GM18526 (cell line): ENCODE measurements around the gene CD96.

ENCODE experiments used
- POLR2A ChIP-seq: IDR thresholded peaks from 3 replicates; pipeline ENCODE4 v1.6.1; 2011; ENCODE audit not compliant: insufficient read length; ENCODE audit errors: extremely low read depth

Gene CD96

DNA sequence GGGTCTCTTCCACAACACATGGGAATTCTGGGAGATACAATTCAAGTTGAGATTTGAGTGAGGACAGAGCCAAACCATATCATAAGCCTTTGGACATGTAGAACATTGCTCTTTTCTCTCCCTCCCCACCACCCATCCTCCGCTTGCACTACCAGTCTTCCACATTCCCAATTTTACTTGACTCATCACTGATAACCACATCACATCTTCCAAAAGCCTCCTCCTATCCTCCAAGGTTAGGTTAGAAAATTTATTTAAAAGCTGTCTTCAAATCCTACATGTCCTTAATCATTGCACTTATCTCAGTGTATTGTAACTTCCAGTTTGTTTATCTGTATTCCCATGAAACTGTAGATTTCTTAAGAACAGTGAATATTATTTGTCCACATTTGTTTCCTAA lies 42.7 kb downstream of the CD96 start:
- TF ChIP-seq POLR2A: no peak

DNA sequence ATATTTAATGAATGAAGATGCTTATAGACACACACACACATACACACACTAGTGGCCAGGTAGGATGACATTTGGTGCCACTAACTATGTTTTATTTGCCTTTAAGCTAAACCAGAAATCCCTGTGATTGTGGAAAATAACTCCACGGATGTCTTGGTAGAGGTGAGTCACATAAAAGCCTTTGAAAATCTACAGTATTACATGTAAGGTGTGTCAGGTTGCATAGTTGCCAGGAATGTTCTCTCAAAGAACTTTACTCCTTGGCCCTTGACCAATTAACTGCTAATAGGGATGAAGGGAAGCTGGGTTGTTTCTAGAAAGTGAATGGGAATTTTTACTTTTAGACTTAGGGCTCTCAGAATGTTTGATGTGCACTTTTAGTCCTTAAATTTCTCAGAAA lies 43.2 kb downstream of the CD96 start:
- no peak for TF ChIP-seq POLR2A

DNA sequence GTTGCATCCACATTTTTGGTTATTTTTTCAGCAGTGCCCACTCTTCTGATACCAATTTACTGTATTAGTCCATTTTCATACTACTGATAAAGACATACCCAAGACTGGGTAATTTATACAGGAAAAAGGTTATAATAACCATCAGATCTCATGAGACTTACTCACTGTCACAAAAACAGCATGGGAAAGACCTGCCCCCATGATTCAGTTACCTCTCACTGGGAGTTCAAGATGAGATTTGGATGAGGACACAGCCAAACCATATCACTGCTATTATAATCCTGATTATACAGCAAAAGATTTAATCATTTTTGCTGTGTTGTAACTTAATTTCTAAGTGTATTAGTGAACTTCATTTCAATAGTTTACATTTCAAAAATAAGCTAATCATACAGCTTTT lies 46.5 kb downstream of the CD96 start:
- TF ChIP-seq POLR2A: no peak

DNA sequence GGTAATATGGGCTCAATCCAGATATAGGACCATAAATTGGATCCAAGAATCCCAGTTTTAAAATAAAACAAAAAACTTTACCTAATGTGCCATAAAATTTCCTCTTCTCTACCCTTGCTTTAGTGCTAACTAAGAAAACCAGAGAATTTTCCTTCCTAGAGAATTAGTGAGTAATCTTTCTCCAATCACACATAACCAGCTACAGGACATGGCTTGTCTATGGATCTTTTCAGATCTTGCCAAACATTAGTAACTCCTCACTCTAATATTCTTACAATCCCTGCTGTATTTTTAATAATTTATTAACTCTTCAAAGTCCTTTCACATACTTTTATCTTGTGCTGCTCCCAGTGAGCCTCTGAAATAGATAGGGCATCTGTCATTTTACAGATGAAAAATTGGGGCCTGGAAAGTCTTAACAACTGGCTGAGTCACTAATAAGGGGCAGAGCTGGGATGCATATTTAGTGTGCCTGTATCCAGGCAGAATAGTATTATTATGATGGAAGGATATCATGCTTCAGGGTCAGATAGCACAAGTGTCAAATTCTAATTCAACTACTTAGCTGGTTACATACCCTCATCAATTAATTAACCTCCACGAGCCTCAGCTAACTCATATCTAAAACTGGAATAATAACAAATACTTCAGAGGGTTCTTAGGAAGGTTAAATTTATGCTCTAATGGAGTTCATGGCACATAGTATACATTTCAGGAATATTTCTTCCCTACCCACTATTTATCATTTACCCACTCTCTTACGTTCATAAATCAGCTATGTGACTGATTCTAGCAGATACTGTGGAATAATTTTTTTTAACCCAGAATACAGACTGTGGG lies 47.5 kb downstream of the CD96 start:
- TF ChIP-seq POLR2A: no peak

DNA sequence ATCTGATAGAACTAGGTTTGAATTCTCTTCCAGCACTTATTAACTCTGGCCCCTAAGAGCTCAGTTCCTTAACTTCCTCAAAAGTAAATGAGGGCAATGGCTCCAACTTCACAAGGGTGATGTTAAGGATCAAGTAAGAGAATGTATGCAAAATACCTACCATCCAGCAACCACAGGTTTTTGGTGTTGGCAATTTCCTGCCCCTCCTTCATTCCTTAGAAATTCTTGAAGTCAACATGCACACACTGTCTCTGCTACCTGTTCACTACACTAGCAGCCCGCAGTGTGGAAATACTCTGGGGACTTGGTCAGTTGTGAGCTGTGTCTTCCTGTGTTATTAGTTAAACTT lies 48.1 kb downstream of the CD96 start:
- TF ChIP-seq POLR2A: no peak

DNA sequence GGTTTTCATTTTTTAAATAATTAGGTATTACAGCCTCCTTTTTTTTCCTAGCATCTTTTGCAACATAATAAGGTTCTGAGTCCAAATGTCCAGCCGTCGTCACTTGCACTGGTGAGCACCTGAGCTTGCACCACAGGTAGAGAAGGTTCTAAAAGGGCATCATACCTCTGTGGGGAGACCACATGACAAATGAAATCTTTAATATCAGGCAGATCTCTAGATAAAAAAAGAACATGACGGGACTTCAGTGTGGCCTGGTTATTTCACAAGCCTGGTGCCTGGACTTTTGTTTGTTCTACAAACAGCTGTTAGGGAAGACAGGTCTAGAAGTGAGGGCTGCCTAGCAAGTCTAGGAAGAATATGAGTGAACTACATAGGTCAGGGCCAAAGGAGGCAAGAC lies 49.6 kb downstream of the CD96 start:
- TF ChIP-seq POLR2A: no peak

DNA sequence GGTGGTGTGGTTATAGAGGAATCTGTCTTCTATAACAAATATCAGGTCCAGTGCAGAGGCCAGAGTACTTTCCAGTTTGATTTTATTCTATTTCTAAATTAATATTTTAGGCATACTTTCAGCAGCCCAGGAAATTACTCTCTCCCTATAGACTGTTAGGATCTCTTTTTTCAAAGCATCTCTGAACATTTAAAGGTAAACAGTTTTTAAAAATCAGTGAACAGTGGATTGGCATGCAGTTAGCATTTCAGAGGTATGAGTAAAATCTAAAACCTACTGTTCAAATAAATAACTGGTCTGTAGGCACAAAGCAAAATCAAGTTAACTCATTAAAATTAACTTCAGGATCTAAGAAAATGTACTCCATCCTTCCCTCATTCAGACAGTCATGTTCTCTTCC lies 50.1 kb downstream of the CD96 start:
- TF ChIP-seq POLR2A: no peak

DNA sequence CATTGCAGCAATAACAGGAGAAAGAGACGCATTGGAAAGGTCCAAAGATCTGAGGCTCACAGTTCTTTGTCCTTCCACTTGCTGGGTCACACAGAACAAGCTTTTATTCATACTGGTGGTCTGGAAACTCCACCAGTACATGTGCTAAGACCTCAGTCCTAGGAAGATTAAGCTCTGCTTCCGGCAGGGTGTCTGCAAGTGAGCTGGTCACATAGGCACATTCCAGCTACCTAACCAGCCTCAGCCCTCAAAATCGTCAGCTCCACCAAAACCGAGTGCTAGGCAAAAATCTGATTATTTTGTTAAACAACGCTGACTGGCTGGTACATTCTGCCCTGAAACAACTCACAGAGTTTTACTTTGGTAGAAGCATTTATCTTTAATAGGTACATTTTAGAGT lies 50.9 kb downstream of the CD96 start:
- TF ChIP-seq POLR2A: no peak

DNA sequence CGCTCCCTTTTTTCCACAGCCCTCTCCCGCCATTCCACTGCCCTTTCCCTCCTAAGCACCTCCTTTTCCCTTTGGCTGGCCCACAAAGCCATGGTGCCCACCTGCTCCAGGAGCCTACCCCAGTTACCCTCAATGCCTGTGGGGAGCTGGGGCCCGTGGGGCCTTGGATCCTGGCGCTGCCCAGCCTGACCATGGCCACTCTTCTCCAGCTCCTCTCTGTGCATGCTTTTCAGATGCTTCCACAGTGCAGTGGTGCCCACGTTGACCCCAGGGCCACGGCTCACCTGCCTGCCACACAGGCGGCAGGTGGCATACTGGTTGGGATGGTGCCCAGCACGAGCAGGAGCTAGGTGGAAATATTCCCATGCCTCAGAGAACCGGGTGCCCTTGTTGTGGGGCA lies 51.7 kb downstream of the CD96 start:
- TF ChIP-seq POLR2A: no peak

DNA sequence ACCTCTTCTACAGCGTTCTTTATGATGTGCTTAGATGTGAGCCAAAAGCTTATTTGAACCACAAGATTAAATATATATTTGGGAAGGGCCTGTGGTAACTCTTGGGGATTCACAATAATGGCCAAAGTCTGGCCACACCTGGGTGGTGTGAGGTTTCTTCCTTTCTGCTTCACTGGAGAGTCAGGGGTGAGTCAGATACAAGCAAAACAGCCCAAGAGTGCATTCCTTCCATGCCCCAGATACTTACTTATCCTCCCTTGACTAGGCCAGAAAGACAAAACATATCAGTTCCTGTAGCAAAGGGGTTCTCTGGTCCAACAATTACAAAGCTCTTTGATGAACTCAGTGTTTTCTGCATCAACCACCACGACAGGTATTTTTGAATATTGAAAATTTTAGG lies 52.2 kb downstream of the CD96 start:
- TF ChIP-seq POLR2A: no peak

DNA sequence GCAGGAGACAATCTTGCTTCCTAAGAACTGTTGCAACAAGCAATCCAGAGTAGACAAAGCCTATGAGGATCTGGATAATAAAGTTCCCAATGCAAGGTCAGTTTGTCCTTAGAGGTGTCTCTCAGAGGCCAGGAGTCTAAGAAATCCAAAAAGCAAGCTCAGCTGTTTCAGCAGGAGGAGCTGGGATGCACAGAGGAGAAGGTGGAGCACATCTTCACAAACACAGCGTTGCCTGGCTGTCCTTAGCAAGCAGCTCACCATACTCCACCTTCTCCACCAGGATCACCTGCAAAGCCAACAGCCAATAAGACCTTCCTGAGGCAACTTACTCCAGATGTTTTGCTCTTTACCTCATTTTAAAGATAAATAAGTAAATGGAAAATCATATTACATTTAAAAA lies 52.8 kb downstream of the CD96 start:
- TF ChIP-seq POLR2A: no peak

DNA sequence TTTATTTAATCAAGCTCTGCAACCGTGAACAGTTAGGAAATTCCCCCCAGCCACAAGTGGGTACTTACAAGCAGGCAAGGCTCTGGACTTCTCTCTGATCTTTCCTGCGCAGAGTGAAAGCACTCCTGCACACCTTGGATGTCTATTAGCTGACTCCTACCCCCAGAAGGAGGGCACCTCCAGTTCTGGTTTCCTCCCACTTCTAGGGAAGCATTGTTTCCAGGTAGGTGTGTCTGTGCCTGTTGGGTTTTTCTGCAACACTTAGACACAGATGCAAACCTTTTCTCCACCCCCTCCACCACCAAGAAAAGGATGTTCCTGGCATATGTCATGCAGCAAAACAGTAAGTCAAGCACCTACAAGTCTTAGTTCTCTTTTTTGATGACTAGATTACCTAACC lies 53.2 kb downstream of the CD96 start, which contains the start of gene ZBED2:
TSS of gene ZBED2 (minus strand) at position 115 of the 400 bp plus-strand sequence. CDS start 1,145 bp downstream, outside the sequence.
- no peak for TF ChIP-seq POLR2A

DNA sequence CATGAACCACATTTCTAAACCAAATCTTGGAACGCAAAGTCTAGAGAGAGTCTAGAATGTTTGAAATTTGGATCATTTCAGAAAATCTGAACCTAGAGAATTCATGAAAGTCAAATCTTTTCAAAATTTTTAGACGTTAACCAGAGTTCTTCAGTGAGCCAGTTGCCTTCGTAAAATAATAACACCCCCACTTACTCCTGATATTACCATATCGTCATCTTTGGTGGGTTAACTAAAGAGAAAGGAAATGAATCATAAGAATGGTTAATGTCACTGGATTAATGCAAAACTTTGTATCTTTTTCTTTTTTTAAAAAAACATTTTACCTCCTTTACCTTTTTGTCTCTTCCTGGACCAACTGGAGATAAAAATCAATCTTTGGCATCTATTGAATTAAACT lies 54.3 kb downstream of the CD96 start:
- TF ChIP-seq POLR2A: no peak

DNA sequence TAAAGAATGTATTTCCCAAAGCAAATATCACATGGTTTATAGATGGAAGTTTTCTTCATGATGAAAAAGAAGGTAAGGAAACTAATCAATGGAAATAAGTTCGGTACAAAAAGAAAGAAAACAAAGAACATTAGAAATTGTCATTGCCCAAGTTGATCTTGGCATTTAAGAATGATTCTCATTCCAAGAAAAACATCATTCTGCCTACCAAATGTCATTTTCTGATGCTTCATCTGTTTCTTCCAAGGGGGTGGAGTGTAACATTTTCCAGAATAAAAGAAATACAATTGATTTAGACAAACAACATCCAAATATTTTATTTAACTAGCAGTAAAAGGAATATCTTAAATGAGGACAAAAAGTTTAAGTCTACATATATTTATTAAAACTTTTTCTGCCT lies 56.1 kb downstream of the CD96 start:
- TF ChIP-seq POLR2A: no peak

DNA sequence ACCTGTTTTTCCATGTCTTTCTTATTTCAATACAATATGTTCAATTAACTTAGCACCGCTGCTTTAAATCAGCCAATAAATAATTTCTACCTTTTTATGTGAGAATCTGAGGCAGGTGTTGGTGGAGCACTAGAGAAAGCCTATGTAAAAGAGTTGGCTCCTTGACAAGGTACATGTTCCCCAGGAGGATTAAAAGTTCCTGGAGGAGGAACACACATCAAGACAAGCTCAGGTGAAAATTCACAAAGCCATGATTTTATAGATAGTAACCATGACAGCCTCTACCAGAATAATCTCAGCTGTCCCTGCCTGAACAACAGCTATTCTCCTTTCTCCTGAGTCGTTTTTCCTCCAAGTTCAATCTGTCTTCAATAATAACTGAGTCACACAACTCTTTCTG lies 56.6 kb downstream of the CD96 start:
- TF ChIP-seq POLR2A: no peak

DNA sequence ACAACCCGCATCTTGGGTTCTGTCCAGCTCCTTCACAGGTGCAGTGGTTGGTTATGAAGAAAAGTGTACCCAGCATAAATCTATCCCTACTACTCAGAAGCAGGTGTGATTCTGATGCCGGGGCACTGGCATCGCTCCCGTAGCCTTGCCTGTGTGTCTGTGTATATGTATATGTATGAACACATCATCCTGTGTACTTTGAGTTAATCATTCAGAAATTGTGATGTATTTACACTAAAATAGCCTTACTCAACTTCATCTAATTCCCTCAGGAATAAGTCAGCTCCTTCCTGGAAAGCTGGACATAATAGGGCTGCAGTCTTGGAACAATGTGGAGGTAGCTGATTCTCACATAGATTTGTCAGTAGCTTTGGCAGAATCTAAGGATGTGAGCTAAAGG lies 59.8 kb downstream of the CD96 start:
- TF ChIP-seq POLR2A: no peak

DNA sequence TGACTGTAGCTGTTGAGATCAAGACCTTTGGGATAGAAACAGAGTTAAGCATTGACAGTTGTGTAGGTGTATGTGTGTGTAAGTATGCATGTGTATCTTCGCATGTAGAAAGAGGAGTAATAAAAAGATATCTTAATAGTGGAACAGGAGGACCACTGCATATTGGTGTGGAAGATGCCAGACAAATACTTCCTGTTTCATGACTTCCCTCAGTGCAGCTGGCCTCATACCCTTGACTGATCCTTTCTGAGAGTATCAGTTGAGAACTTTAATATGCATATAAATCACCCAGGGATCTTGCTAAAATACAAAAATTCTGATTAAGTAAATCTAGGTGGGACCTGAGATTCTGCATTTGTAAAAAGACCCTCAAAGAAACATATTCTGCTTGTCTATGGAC lies 61.7 kb downstream of the CD96 start:
- no peak for TF ChIP-seq POLR2A

DNA sequence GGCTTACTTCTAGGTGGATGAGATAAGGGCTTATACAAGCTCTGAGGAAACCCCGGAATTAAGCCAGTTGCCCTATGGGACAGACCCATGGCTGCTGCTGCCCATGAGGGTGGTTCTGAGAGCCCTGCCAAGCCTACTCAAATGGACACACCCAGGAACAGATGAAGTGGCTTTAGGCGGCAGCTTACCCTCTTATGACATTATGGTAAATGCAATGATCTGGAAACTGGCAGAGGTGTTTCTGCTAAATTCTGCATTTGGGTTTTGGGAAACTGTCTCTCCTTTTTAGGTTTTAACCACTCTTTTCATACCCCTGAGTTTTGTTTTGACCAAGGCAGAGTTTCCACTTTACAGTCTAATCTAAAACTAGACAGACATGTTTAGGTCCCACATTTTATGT lies 62.1 kb downstream of the CD96 start:
- no peak for TF ChIP-seq POLR2A

DNA sequence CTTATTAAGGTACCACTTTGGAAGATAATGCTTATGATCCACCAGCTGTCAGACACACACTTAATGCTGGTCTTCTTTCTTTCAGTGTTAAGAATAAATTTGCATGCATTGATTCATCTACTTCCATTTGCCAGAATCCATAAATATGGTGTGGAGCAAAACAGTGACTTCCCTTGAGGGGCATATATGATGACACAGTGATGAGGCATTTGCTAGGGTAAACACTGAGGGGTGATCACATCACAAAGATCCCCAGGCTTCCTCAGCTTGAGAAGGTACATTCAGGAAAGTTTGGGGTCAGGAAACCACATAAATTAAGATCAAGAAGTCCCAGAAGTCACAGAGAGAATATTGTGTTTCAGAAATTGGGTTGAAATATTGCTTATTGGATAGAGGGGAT lies 63.0 kb downstream of the CD96 start:
- no peak for TF ChIP-seq POLR2A
